ENCODE results near the gene PCCA. TPM values are rescaled to one million over a fixed set of nuclear protein-coding genes. Genes with fewer than 3 reads are reported as not detected.

The PCCA gene
- total and polyA plus RNA-seq, 2 of the 13 experiments (the other 11 are each of a cell fraction or from before 2014, with no cell fraction given): 15.0 to 32.2 TPM

DNA sequence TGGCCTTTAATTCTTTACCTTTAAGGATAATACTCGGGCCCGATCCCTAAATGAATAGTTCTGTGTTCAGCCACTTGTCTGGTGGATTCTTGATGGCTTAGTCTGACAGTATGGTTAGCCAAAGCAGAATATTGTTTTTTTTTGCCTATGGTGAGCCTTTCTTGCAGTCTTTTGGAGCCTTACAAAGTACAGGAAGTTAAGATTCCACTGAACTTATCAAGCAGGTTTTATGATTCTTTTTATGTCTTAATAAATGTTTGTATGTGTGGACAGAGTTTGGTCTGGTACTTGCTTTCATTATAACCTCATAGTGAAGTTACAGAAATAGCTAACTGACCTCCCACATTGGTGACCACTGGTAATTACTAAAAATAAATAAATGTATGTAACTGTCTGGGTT is 17.1 kb downstream of the PCCA start:
- CTCF ChIA-PET (ENCODE audit: low intra/inter-chr PET ratio, low total read pairs): no interaction called here
- in situ Hi-C loops (cut with HindIII; ENCODE audit: extremely low pct_ligation_motif_present, low pct_unique_long_range_greater_than_20kb): no loop called here
- intact Hi-C loops (cut with micrococcal nuclease; ENCODE audit: unreplicated experiment): no loop called here
- WGBS (ENCODE audit: low lambda C conversion rate): 95% methylated on average over 2 of the region's 2 CpGs
- ATAC-seq (no peak), FAIRE-seq (no peak), DNase-seq (ENCODE audit: low spot score) (no peak)
- Histone ChIP-seq H3K9ac (ENCODE audit: insufficient read depth, low read depth, low read length) (no peak overlapping the region), H3K4me2 (ENCODE audit: low read depth, low read length) (no peak overlapping the region), H3K4me3 (replicated peaks in 1 of 3; ENCODE audit: insufficient read depth in 1 of 3, low read depth in 2 of 3, low read length in 3 of 3) (no peak overlapping the region), H3K4me1 (ENCODE audit: insufficient read depth, low read length) (peaks cover 20% of the 10 kb centered on the region), H3K27ac (ENCODE audit: extremely low read length, insufficient read depth, low read length) (no peak overlapping the region), H3K27me3 (ENCODE audit: control insufficient read depth in 1 of 2, insufficient read depth in 2 of 2, low read length in 2 of 2) (no peaks in the 10 kb centered on the region), H3K79me2 (ENCODE audit: insufficient read depth, low read length) (peaks cover 18% of the 10 kb centered on the region), H2AFZ (ENCODE audit: low read length) (no peak overlapping the region), H3K9me3 (ENCODE audit: low read length) (no peaks in the 10 kb centered on the region), H3K36me3 (replicated peaks in 1 of 2; ENCODE audit: control insufficient read depth in 1 of 2, insufficient read depth in 2 of 2, low read length in 2 of 2) (peaks cover 1 to 12% of the 10 kb centered on the region in 2 experiments; a peak in 3 of 5 replicates), H4K20me1 (ENCODE audit: insufficient read depth, low read length) (no peaks in the 10 kb centered on the region)
- TF ChIP-seq AKNA (CRISPR knock-in tag; IDR thresholded peaks at IDR 0.05; ENCODE audit: borderline replicate concordance): no peak
- no peak for TF ChIP-seq RXRB (CRISPR knock-in tag; IDR thresholded peaks at IDR 0.05; ENCODE audit: borderline replicate concordance)
- BruUV-seq (replicated peaks): no TSS peak
- POLR2A ChIA-PET: interaction anchor here (0.7 kb wide), 1 partner anchor 118 kb away, joined by 5 read pairs; no protein-coding TSS in a partner anchor

DNA sequence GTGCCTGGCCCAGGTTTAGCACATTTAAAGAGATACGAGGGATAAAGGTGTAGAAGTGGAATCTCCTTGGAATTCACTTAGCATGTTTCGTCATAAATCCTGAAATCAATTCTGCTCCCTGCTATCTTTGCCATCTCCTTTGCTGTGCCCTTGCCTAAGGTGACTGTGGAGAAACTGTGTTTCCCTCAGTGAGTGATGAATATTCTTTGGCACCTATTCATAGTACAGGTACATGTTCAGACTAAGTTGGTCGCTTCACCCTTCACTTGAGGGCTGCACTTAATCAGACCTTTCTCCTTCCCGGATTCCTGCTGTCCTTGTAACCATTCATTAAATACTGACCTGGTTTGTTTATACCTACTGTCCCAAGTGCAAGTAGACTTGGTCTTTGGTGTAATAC is 17.8 kb downstream of the PCCA start:
- H3K4me1 ChIP-seq (ENCODE audit: insufficient read depth, low read length): peaks cover 21% of the 10 kb centered on the region
- WGBS (ENCODE audit: low lambda C conversion rate): 94% methylated on average over 4 of the region's 4 CpGs
- no peak overlapping the region for H3K9ac ChIP-seq (ENCODE audit: insufficient read depth, low read depth, low read length)
- DNase-seq (ENCODE audit: low spot score): no peak
- intact Hi-C loops (cut with micrococcal nuclease; ENCODE audit: unreplicated experiment) (no loop called here), in situ Hi-C loops (cut with HindIII; ENCODE audit: extremely low pct_ligation_motif_present, low pct_unique_long_range_greater_than_20kb) (no loop called here)
- no peak overlapping the region for H3K27ac ChIP-seq (ENCODE audit: extremely low read length, insufficient read depth, low read length)
- CTCF ChIA-PET (ENCODE audit: low intra/inter-chr PET ratio, low total read pairs): no interaction called here
- no peak for FAIRE-seq
- no peak for ATAC-seq
- H2AFZ ChIP-seq (ENCODE audit: low read length): no peak overlapping the region
- H3K9me3 ChIP-seq (ENCODE audit: low read length): no peaks in the 10 kb centered on the region
- no TSS peak for BruUV-seq (replicated peaks)
- H3K4me2 ChIP-seq (ENCODE audit: low read depth, low read length): no peak overlapping the region
- H3K4me3 ChIP-seq (replicated peaks in 1 of 3; ENCODE audit: insufficient read depth in 1 of 3, low read depth in 2 of 3, low read length in 3 of 3): no peak overlapping the region
- H3K79me2 ChIP-seq (ENCODE audit: insufficient read depth, low read length): peaks cover 12% of the 10 kb centered on the region
- no peaks in the 10 kb centered on the region for H4K20me1 ChIP-seq (ENCODE audit: insufficient read depth, low read length)
- POLR2A ChIA-PET: no interaction called here
- peaks cover 1 to 12% of the 10 kb centered on the region in 2 experiments; a peak in 3 of 5 replicates for H3K36me3 ChIP-seq (replicated peaks in 1 of 2; ENCODE audit: control insufficient read depth in 1 of 2, insufficient read depth in 2 of 2, low read length in 2 of 2)
- H3K27me3 ChIP-seq (ENCODE audit: control insufficient read depth in 1 of 2, insufficient read depth in 2 of 2, low read length in 2 of 2): no peaks in the 10 kb centered on the region
- TF ChIP-seq ZNF33A (CRISPR knock-in tag; IDR thresholded peaks at IDR 0.05; ENCODE audit: borderline replicate concordance) (no peak), SALL1 (CRISPR knock-in tag; IDR thresholded peaks at IDR 0.05) (no peak), ZNF777 (CRISPR knock-in tag; IDR thresholded peaks at IDR 0.05) (no peak), ZNF230 (CRISPR knock-in tag; IDR thresholded peaks at IDR 0.05) (no peak), ZNF569 (CRISPR knock-in tag; IDR thresholded peaks at IDR 0.05; ENCODE audit: borderline replicate concordance) (no peak), RFXANK (CRISPR knock-in tag; IDR thresholded peaks at IDR 0.05) (no peak), REL (CRISPR knock-in tag; conservative IDR thresholded peaks at IDR 0.05) (no peak), MAX (IDR thresholded peaks at IDR 0.05) (no peak), NFATC3 (CRISPR knock-in tag; IDR thresholded peaks at IDR 0.05) (no peak), ATRX (CRISPR knock-in tag; IDR thresholded peaks at IDR 0.05; ENCODE audit: borderline replicate concordance) (no peak)
- TF ChIP-seq, protein P1, sequence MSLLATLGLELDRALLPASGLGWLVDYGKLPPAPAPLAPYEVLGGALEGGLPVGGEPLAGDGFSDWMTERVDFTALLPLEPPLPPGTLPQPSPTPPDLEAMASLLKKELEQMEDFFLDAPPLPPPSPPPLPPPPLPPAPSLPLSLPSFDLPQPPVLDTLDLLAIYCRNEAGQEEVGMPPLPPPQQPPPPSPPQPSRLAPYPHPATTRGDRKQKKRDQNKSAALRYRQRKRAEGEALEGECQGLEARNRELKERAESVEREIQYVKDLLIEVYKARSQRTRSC (CRISPR knock-in tag; IDR thresholded peaks at IDR 0.05; ENCODE audit: low read depth): no peak
